Measurements from ENCODE around the gene ZBTB5. TPM values are rescaled to one million over a fixed set of nuclear protein-coding genes. Genes with fewer than 3 reads are reported as not detected.
"Not testable (repeated sequence)": the region's sequence is repeated elsewhere in the genome, so short reads cannot be mapped to it uniquely, and the experiment has no call there.

ZBTB5 gene
- total RNA-seq, 1 experiment from 2014 or later: 6.7 TPM

DNA sequence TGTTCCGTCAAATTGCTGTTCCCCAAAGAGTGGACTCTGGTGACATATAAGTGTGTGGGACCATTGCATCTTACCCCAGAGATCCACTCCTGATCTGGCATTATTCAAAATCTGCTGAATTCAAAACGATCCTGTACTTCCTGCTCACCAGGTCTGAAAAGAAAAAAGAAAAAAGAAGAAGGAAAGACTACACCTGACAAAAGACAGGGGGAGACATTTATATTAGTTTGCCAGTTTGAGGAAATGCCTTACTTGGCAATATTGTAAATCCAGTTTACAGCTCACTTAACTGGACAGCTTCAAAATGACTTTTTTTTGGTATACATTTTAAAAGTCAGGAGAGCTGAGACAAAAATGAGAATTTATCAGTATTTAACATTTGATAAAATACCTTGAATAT, 57.8 kb downstream of the ZBTB5 start:
- no peak for DNase-seq (ENCODE audit: low read depth)

- DNase-seq (ENCODE audit: low read depth): no peak
Observed at GRCh38 chr9:37406603-37407401, 58.4 kb downstream of the ZBTB5 start.

DNA sequence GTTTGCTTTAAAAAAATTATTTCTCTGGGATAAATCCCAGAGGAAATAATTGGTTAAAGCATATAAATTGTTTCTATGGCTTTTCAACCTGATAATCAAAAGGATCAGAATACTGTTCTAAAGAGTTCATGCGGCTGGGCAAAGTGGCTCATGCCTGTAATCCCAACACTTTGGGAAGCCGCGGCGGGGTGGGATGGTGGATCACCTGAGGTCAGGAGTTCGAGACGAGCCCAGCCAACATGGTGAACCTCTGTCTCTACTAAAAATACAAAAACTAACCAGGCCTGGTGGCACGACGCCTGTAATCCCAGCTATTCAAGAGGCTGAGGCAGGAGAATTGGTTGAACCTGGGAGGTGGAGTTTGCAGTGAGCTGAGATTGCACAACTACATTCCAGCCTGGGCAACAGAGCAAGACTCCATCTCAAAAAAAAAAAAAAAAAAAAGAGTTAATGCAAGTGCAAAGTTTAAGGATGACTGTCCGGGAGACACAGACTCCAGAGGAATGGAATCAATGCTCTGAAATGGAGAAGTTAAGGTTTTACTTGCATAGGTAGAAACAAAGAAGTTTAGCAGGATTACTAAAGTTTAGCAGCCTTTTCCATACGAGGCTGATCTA, 59.4 kb downstream of the ZBTB5 start:
- DNase-seq (ENCODE audit: low read depth): no peak

GRCh38 chr9:37405350-37405749, 59.9 kb downstream of the ZBTB5 start:
- no peak for DNase-seq (ENCODE audit: low read depth)

GRCh38 chr9:37404590-37404989, 60.7 kb downstream of the ZBTB5 start:
- DNase-seq (ENCODE audit: low read depth): no peak

DNA sequence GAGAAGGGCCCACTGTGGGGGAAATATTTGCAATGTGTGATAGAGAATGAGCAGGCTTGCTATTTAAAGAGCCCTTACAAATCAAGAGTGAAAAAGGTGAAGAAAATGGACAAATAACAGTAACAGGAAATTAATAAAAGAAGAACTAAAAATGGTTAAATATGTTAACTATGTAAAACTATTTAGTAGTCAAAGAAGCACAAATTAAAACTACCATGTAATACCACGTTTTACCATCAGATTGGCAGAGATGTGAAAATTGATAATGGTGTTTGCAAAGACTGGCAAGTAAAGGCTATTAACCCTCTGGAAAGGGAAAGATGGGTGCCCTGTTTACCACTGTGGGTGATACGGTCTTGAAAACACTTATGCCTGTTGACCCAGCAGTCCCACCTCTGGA, 65.9 kb downstream of the ZBTB5 start:
- DNase-seq (ENCODE audit: low read depth): no peak

DNA sequence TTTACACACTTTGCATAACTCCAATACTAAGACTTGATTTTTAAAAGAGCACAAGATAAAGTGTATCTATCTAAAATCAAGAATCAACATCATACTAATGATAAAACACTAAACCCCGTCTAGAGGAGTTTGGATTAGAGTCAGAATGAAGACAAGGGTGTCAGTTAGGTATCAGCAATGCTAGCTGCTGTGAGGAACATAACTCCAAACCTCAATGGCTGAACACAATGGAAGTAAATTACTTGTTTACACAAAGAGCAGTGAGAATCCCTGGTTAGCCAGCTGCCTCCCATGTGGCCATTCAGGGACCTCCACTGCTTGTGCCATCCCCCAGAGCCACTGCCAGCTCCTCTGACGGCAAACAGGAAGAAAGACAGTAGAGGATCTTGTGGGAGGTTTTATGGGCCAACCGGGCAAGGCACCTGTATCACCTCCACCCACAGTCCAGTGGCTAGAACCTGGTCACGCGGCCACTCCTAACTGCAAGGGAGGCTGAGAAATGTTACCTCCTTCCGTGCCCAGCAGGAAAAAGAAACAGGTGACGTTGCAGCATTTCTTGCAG, 66.7 kb downstream of the ZBTB5 start:
- no peak for DNase-seq (ENCODE audit: low read depth)

- not testable (repeated sequence) for DNase-seq (ENCODE audit: low read depth)
Observed at GRCh38 chr9:37397948-37398347, 67.3 kb downstream of the ZBTB5 start.

- no peak for DNase-seq (ENCODE audit: low read depth)
Observed at GRCh38 chr9:37395663-37396062, 69.6 kb downstream of the ZBTB5 start.

GRCh38 chr9:37395229-37395628, 70.0 kb downstream of the ZBTB5 start:
- DNase-seq (ENCODE audit: low read depth): no peak

DNA sequence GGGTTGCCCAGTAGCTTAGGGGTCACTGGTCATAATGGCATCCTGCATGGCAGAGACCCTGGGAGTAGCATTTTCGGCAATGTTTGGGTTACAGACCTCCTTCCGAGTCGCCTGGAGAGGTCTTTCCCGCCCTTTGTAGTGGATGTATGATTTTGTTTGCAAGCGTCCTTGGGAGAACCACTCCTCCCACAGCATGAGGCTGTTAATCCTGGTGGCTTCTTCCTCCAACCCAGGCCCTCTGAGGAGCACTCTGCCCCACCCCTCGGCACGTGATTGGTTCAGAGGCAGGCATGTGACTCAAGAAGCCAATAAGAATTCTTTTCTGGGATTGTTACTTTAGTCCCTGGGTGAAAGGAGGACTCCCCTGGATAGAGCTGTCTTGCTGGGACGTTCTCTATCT, 73.0 kb downstream of the ZBTB5 start:
- no peak for DNase-seq (ENCODE audit: low read depth)

DNA sequence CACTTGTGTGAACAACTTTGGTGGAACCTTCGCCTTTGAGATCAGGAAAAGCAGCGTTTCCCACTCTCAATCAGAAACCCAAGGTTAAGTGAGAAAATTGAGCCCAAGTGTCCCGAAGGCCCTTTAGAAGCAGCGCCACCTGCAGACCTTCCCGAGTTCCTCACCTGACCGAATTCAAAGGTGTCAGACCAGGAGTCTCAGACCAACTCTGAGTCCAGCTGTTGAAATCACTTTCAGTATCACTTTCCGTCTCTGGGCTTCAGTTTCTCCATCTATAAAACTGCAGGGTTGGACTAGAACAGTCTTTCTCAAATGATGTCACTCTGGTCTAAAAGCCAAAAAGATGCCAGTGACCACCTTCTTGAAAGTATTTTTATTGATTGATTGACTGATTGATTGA, 74.5 kb downstream of the ZBTB5 start:
- peak; percentile 10 for DNase-seq (ENCODE audit: low read depth)

Other genes with a start within 250 kb of the ZBTB5 start
- gene GRHPR, start 42.8 kb downstream of the ZBTB5 start, total RNA-seq (2014; rRNA removed): 195 and 217 TPM in 2 replicates
- 31.7 and 32.8 TPM in 2 replicates for gene POLR1E, start 20.5 kb upstream of the ZBTB5 start, total RNA-seq (2014; rRNA removed)
- 22.8 and 34.1 TPM in 2 replicates for gene FBXO10, start 110.9 kb upstream of the ZBTB5 start, total RNA-seq (2014; rRNA removed)
- 167 and 190 TPM in 2 replicates for gene TOMM5, start 127.1 kb upstream of the ZBTB5 start, total RNA-seq (2014; rRNA removed)
- gene FRMPD1, start 185.5 kb upstream of the ZBTB5 start, total RNA-seq (2014; rRNA removed): 0.38 and 1.1 TPM in 2 replicates